ENCODE results near the gene NHS. TPM values are rescaled to one million over a fixed set of nuclear protein-coding genes. Genes with fewer than 3 reads are reported as not detected.

Gene NHS
- total and polyA plus RNA-seq, 11 donors: 0.22 to 3.4 (median 1.1) TPM

GRCh38 chrX:17370191-17370590, 4.8 kb upstream of the NHS start:
- intact Hi-C loops (cut with DNase I): loop anchor here in 8 of 10 donors (5.0 to 10.0 kb wide), 8 partner anchors 125 to 325 kb away; no protein-coding TSS in a partner anchor
- TF ChIP-seq CTCF (IDR thresholded peaks at IDR 0.05): no peak
- TF ChIP-seq POLR2A (IDR thresholded peaks at IDR 0.05): no peak
- DNase-seq: no peak
- H3K4me3 ChIP-seq: no peak overlapping the region
- no peaks in the 10 kb centered on the region for H3K9me3 ChIP-seq
- peaks cover 0 to 16% (median 0%) of the 10 kb centered on the region in 9 donors for H3K27me3 ChIP-seq
- WGBS, 4 donors: 78 to 83% (median 80%) methylated on average over 9 of the region's 9 CpGs
- no peaks in the 10 kb centered on the region for H3K4me1 ChIP-seq
- no peak for ATAC-seq
- no peak overlapping the region for H3K27ac ChIP-seq
- H3K36me3 ChIP-seq: no peaks in the 10 kb centered on the region

- Histone ChIP-seq H3K36me3 (no peaks in the 10 kb centered on the region), H3K9me3 (no peaks in the 10 kb centered on the region), H3K27ac (no peak overlapping the region), H3K4me3 (no peak overlapping the region), H3K27me3 (peaks cover 0 to 31% (median 0%) of the 10 kb centered on the region in 9 donors), H3K4me1 (peaks cover 0 to 9% (median 0%) of the 10 kb centered on the region in 12 donors)
- WGBS, 4 donors: 62 to 93% (median 81%) methylated on average over 8 of the region's 8 CpGs
- no peak for TF ChIP-seq CTCF (IDR thresholded peaks at IDR 0.05)
- no peak for TF ChIP-seq POLR2A (IDR thresholded peaks at IDR 0.05)
- DNase-seq (no peak), ATAC-seq (no peak)
- intact Hi-C loops (cut with DNase I): loop anchor here in 8 of 10 donors (5.0 to 10.0 kb wide), 8 partner anchors 127 to 323 kb away; no protein-coding TSS in a partner anchor
These were observed 2.9 kb upstream of the NHS start for GRCh38 chrX:17372052-17372451.

DNA sequence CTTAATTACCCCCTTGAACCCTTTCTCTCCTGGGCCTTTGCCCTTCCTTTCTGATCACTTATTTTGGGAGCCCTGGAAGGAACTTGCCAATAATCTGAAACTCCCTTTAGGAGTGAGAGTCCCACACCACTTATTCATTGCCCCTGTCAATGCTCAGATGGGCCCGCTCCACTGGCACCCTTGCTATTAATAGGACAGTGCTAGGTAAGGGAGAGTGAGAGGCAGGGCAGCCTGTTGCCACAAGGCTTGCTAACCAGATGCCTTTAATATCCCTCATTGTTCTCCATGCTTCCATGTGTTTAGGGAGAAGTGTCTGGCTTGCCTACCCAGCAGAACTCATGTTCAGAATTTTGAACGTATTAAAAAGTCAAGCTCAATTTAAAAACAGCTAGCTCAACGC, 1.7 kb upstream of the NHS start:
- Histone ChIP-seq H3K27ac (no peak overlapping the region), H3K4me3 (no peak overlapping the region), H3K9me3 (no peaks in the 10 kb centered on the region), H3K4me1 (peaks cover 0 to 14% (median 0%) of the 10 kb centered on the region in 12 donors), H3K36me3 (no peaks in the 10 kb centered on the region), H3K27me3 (peaks cover 0 to 39% (median 0%) of the 10 kb centered on the region in 9 donors)
- ATAC-seq: peak; percentile 30 to 68 (median 44)
- peak in 2 of 5 donors; percentile 33 to 38 for DNase-seq
- TF ChIP-seq CTCF (IDR thresholded peaks at IDR 0.05) (no peak), POLR2A (IDR thresholded peaks at IDR 0.05) (no peak)
- 55 to 69% (median 61%) methylated on average over 3 of the region's 3 CpGs for WGBS, 4 donors
- intact Hi-C loops (cut with DNase I): loop anchor here in 8 of 10 donors (5.0 to 10.0 kb wide), 8 partner anchors 129 to 321 kb away; no protein-coding TSS in a partner anchor

GRCh38 chrX:17375367-17375636, 302 bp downstream of the NHS start:
- ATAC-seq (no peak), DNase-seq (peak in 3 of 5 donors; percentile 5 to 29 (median 26))
- 0 to 37% (median 14%) methylated on average over 12 to 18 of the region's 18 CpGs for WGBS, 4 donors
- Histone ChIP-seq H3K27ac (peak overlapping the region in 6 of 12 donors; percentile 6 to 81 (median 34)), H3K27me3 (peaks cover 0 to 41% (median 0%) of the 10 kb centered on the region in 9 donors), H3K4me1 (peaks cover 0 to 14% (median 0%) of the 10 kb centered on the region in 12 donors), H3K4me3 (peak overlapping the region; percentile 26 to 67 (median 52)), H3K9me3 (no peaks in the 10 kb centered on the region), H3K36me3 (no peaks in the 10 kb centered on the region)
- intact Hi-C loops (cut with DNase I): loop anchor here in 9 of 10 donors (5.0 to 10.0 kb wide), 8 partner anchors 131 to 319 kb away; no protein-coding TSS in a partner anchor
- TF ChIP-seq POLR2A (IDR thresholded peaks at IDR 0.05): no peak
- no peak for TF ChIP-seq CTCF (IDR thresholded peaks at IDR 0.05)
